H9 (cell line): Measurements from ENCODE around the gene AQP2. TPM values are rescaled to one million over a fixed set of nuclear protein-coding genes. Genes with fewer than 3 reads are reported as not detected.

Source experiments
- DNase-seq: peaks from one replicate; pipeline ENCODE4 v3.0.0-alpha.2; 2017
- H2AFZ ChIP-seq: one replicate; pipeline ENCODE4 v1.6.1; 2013; ENCODE audit warnings: mild to moderate bottlenecking, low read length, control low read depth, moderate library complexity
- H2AK5ac ChIP-seq: 2 replicates; pipeline ENCODE4 v1.6.1; 2013; ENCODE audit warnings: low read length, control low read depth, mixed read lengths; ENCODE audit not compliant: insufficient read length
- H2BK120ac ChIP-seq: one replicate; pipeline ENCODE4 v1.6.1; 2013; ENCODE audit warnings: low read depth, mild to moderate bottlenecking, low read length, control low read depth, inconsistent platforms; ENCODE audit not compliant: poor library complexity, severe bottlenecking
- H2BK12ac ChIP-seq: 2 replicates; pipeline ENCODE4 v1.6.1; 2013; ENCODE audit warnings: low read length, control low read depth, mixed read lengths, low read depth; ENCODE audit not compliant: insufficient read length
- H2BK15ac ChIP-seq: 2 replicates; pipeline ENCODE4 v1.6.1; 2013; ENCODE audit warnings: low read depth, low read length, control low read depth
- H2BK20ac ChIP-seq: one replicate; pipeline ENCODE4 v1.6.1; 2013; ENCODE audit warnings: low read depth, mild to moderate bottlenecking, low read length, control low read depth, inconsistent platforms; ENCODE audit not compliant: poor library complexity, severe bottlenecking
- H2BK5ac ChIP-seq: 2 replicates; pipeline ENCODE4 v1.6.1; 2013; ENCODE audit warnings: low read length, control low read depth, mixed read lengths; ENCODE audit not compliant: insufficient read length
- H3K14ac ChIP-seq: 2 replicates; pipeline ENCODE4 v1.6.1; 2013; ENCODE audit warnings: low read length, control low read depth; ENCODE audit not compliant: insufficient read depth
- H3K18ac ChIP-seq: 2 replicates; pipeline ENCODE4 v1.6.1; 2013; ENCODE audit warnings: low read depth, mild to moderate bottlenecking, mixed read lengths, low read length, control low read depth; ENCODE audit not compliant: insufficient read length
- H3K23ac ChIP-seq: 2 replicates; pipeline ENCODE4 v1.6.1; 2013; ENCODE audit warnings: low read length, control low read depth, mixed read lengths, low read depth; ENCODE audit not compliant: insufficient read length
- H3K23me2 ChIP-seq: 2 replicates; pipeline ENCODE4 v1.6.1; 2013; ENCODE audit warnings: low read depth, mild to moderate bottlenecking, mixed read lengths, low read length, control low read depth; ENCODE audit not compliant: insufficient read length, poor library complexity, severe bottlenecking
- H3K27ac ChIP-seq: 2 replicates; pipeline ENCODE4 v1.5.1; 2013; ENCODE audit warnings: low read length, control low read depth, mixed read lengths, low read depth; ENCODE audit not compliant: insufficient read length
- H3K27me3 ChIP-seq: 2 replicates; pipeline ENCODE4 v1.6.1; 2013; ENCODE audit warnings: low read length, control low read depth, inconsistent platforms; ENCODE audit not compliant: insufficient read depth
- H3K4ac ChIP-seq: 2 replicates; pipeline ENCODE4 v1.6.1; 2013; ENCODE audit warnings: low read depth, mild to moderate bottlenecking, control low read depth, inconsistent platforms, low read length, moderate library complexity
- H3K4me1 ChIP-seq: 2 replicates; pipeline ENCODE4 v1.6.1; 2013; ENCODE audit warnings: low read length, control low read depth, inconsistent platforms; ENCODE audit not compliant: insufficient read depth
- H3K4me2 ChIP-seq: 2 replicates; pipeline ENCODE4 v1.6.1; 2013; ENCODE audit warnings: low read length, control low read depth, mixed read lengths; ENCODE audit not compliant: insufficient read length, insufficient read depth
- H3K56ac ChIP-seq: 2 replicates; pipeline ENCODE4 v1.6.1; 2013; ENCODE audit warnings: low read depth, mild to moderate bottlenecking, mixed read lengths, low read length, control low read depth; ENCODE audit not compliant: insufficient read length
- H3K79me1 ChIP-seq: 2 replicates; pipeline ENCODE4 v1.6.1; 2013; ENCODE audit warnings: low read depth, mild to moderate bottlenecking, moderate library complexity, low read length, control low read depth, inconsistent platforms; ENCODE audit not compliant: insufficient read depth, poor library complexity, severe bottlenecking
- H3K79me2 ChIP-seq: 2 replicates; pipeline ENCODE4 v1.6.1; 2013; ENCODE audit warnings: low read length, control low read depth, inconsistent platforms; ENCODE audit not compliant: insufficient read depth
- H3K9ac ChIP-seq: 2 replicates; pipeline ENCODE4 v1.6.1; 2013; ENCODE audit warnings: low read length, control low read depth, mixed read lengths; ENCODE audit not compliant: insufficient read length; ENCODE audit errors: extremely low read depth
- H3K9me3 ChIP-seq: one replicate; pipeline ENCODE4 v1.6.1; 2013; ENCODE audit warnings: low read depth, low read length, inconsistent platforms; ENCODE audit not compliant: control insufficient read depth
- H3T11ph ChIP-seq: one replicate; pipeline ENCODE4 v1.6.1; 2013; ENCODE audit warnings: mild to moderate bottlenecking, low read length, control low read depth, inconsistent platforms
- H4K20me1 ChIP-seq: one replicate; pipeline ENCODE4 v1.6.1; 2013; ENCODE audit not compliant: control insufficient read depth, insufficient read length, insufficient read depth
- H4K5ac ChIP-seq: 2 replicates; pipeline ENCODE4 v1.6.1; 2013; ENCODE audit warnings: low read depth, mild to moderate bottlenecking, mixed read lengths, low read length, control low read depth; ENCODE audit not compliant: insufficient read length
- H4K8ac ChIP-seq: replicated peaks from 2 replicates; pipeline ENCODE4 v1.6.1; 2013; ENCODE audit warnings: low read length, control low read depth, mixed read lengths, low read depth; ENCODE audit not compliant: insufficient read length
- H4K91ac ChIP-seq: 2 replicates; pipeline ENCODE4 v1.6.1; 2013; ENCODE audit warnings: low read depth, mild to moderate bottlenecking, moderate library complexity, mixed read lengths, low read length, control low read depth; ENCODE audit not compliant: insufficient read length
- H3K27ac Mint-ChIP-seq, 3 experiments: 2 replicates in 2 of 3; 3 replicates in 1 of 3; pipeline ENCODE4 v1.8.0; 2020 to 2021; ENCODE audit warnings: mixed read lengths in 3 of 3, mild to moderate bottlenecking in 1 of 3, moderate library complexity in 1 of 3
- H3K27me3 Mint-ChIP-seq: 2 replicates; pipeline ENCODE4 v1.8.0; 2021; ENCODE audit warnings: low read depth, mild to moderate bottlenecking, moderate library complexity, mixed read lengths
- H3K36me3 Mint-ChIP-seq, 3 experiments: 2 replicates in 2 of 3; 3 replicates in 1 of 3; pipeline ENCODE4 v1.8.0; 2020 to 2021; ENCODE audit warnings: low read depth in 3 of 3, mixed read lengths in 3 of 3; ENCODE audit not compliant: insufficient read depth in 1 of 3
- H3K4me1 Mint-ChIP-seq, 2 experiments: 2 replicates each; pipeline ENCODE4 v1.8.0; 2020; ENCODE audit warnings: mixed read lengths in 2 of 2
- H3K4me3 Mint-ChIP-seq, 2 experiments: 2 replicates in 1 of 2; 3 replicates in 1 of 2; pipeline ENCODE4 v1.8.0; 2020 to 2021; ENCODE audit warnings: mild to moderate bottlenecking in 2 of 2, mixed read lengths in 2 of 2, moderate library complexity in 1 of 2
- H3K9me3 Mint-ChIP-seq, 2 experiments: 2 replicates in 1 of 2; 3 replicates in 1 of 2; pipeline ENCODE4 v1.8.0; 2020; ENCODE audit warnings: mild to moderate bottlenecking in 2 of 2, mixed read lengths in 2 of 2, moderate library complexity in 1 of 2
- WGBS: extraction: QIAGEN DNeasy Blood & Tissue Kit; methylation state at CpG from one replicate; pipeline ENCODE4 v1.1.7; 2013; ENCODE audit warnings: missing lambda C conversion rate, low lambda C conversion rate, mixed read lengths; ENCODE audit not compliant: insufficient read length; ENCODE audit errors: extremely low coverage; 5-methylcytosine and 5-hydroxymethylcytosine counted together
- total RNA-seq: library from RNA; stranded (reverse); gene quantifications from 2 replicates; pipeline ENCODE4 v1.2.1, GENCODE V29; 2021
- TF ChIP-seq, protein P1 (sequence below): fragments of 200-600 bp; sonication (generic); conservative IDR thresholded peaks from 3 replicates; pipeline ENCODE4 v1.8.0; 2021; ENCODE audit warnings: antibody characterized with exemption, mild to moderate bottlenecking

Gene AQP2
- total RNA-seq, 1 experiment from 2014 or later = not detected

DNA sequence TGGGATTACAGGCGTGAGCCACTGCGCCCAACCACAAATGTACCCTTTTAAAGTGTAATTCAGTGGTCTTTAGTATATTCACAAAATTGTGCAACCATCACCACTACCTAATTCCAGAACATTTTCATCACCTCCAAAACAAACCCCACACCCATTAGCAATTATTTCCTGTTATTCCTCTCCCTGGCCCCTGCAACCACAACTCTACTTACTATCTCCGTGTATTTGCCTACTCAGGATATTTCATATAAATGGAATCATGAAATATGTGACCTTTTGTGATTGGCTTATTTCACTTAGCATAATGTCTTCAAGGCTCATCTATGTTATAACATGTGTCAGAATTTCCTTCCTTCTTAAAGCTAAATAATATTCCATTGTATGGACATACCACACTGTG lies 16.0 kb upstream of the AQP2 start:
- H3K4me2 ChIP-seq = no peak overlapping the region
- H3K27me3 ChIP-seq = no peaks in the 10 kb centered on the region

More for the DNA sequence above, 16.0 kb upstream of the AQP2 start:
- Histone ChIP-seq H2BK5ac (no peak overlapping the region), H3K4ac (no peak overlapping the region), H2AK5ac (no peak overlapping the region), H3K4me1 (no peaks in the 10 kb centered on the region), H3K9ac (no peak overlapping the region), H3K79me1 (no peaks in the 10 kb centered on the region), H3K23me2 (no peaks in the 10 kb centered on the region), H4K8ac (no peak overlapping the region), H3K18ac (no peak overlapping the region), H3K56ac (no peak overlapping the region), H2BK20ac (no peak overlapping the region), H3K79me2 (no peaks in the 10 kb centered on the region), H2BK120ac (no peak overlapping the region), H4K91ac (no peak overlapping the region), H4K5ac (no peak overlapping the region), H3T11ph (no peak overlapping the region), H3K9me3 (no peaks in the 10 kb centered on the region), H3K23ac (no peak overlapping the region), H4K20me1 (no peaks in the 10 kb centered on the region), H3K27ac (no peak overlapping the region), H2BK15ac (no peak overlapping the region), H2AFZ (no peak overlapping the region), H2BK12ac (no peak overlapping the region), H3K14ac (no peak overlapping the region)
- Mint-ChIP-seq H3K4me3 (no peak overlapping the region), H3K27ac (no peak overlapping the region), H3K36me3 (no peaks in the 10 kb centered on the region; a peak in 1 of 7 replicates), H3K27me3 (no peaks in the 10 kb centered on the region; the same call in 1 of the 2 replicates), H3K9me3 (no peaks in the 10 kb centered on the region), H3K4me1 (peaks cover 4 to 7% of the 10 kb centered on the region in 2 experiments; a peak in 3 of 4 replicates)
- no CpG with 5 or more reads among the region's 3 CpGs for WGBS
- DNase-seq = no peak
- TF ChIP-seq, protein P1, sequence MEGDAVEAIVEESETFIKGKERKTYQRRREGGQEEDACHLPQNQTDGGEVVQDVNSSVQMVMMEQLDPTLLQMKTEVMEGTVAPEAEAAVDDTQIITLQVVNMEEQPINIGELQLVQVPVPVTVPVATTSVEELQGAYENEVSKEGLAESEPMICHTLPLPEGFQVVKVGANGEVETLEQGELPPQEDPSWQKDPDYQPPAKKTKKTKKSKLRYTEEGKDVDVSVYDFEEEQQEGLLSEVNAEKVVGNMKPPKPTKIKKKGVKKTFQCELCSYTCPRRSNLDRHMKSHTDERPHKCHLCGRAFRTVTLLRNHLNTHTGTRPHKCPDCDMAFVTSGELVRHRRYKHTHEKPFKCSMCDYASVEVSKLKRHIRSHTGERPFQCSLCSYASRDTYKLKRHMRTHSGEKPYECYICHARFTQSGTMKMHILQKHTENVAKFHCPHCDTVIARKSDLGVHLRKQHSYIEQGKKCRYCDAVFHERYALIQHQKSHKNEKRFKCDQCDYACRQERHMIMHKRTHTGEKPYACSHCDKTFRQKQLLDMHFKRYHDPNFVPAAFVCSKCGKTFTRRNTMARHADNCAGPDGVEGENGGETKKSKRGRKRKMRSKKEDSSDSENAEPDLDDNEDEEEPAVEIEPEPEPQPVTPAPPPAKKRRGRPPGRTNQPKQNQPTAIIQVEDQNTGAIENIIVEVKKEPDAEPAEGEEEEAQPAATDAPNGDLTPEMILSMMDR = no peak
